B cell (primary cell): Measurements from ENCODE around the gene ABCC1.

Experiments
- CTCF ChIP-seq: fragments of 200-600 bp; IDR thresholded peaks from one replicate; pipeline ENCODE4 v1.8.0; 2022; ENCODE audit warnings: antibody characterized with exemption, mild to moderate bottlenecking
- EZH2 ChIP-seq: IDR thresholded peaks from 2 replicates; pipeline ENCODE4 v1.6.1; 2012; ENCODE audit warnings: borderline replicate concordance, low read depth, mild to moderate bottlenecking, moderate library complexity, low read length; ENCODE audit not compliant: insufficient read depth, poor library complexity, severe bottlenecking

DNA sequence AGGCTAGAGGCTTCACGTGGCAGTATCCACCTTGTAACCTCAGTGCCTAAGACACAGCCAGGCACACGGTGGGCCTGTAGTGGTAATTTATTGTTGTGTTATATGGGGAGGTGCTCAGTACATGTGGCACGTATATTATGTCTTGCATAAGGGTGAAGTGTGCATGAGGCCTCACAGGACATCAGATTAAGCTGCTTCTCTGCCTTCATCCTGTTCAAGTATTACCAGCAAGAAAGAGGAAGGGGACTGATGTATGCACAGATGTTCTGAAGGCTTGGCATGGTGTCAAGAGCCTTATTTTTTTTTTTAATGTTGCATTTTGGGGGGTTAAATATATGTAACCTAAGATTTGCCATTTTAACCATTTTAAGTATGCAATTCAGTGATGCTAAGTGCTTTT lies 71.6 kb downstream of the ABCC1 start:
- TF ChIP-seq CTCF (no peak), EZH2 (no peak)
